ENCODE data around the gene COBL. TPM values are rescaled to one million over a fixed set of nuclear protein-coding genes. Genes with fewer than 3 reads are reported as not detected.

The COBL gene
- total RNA-seq, 1 experiment from 2014 or later: 52.3 TPM

GRCh38 chr7:51144178-51144577 is 172.4 kb downstream of the COBL start:
- Histone ChIP-seq H2AFZ (ENCODE audit: low read length) (no peak overlapping the region), H3K4me1 (ENCODE audit: insufficient read depth, low read length) (no peaks in the 10 kb centered on the region; the same call in 1 of the 2 replicates), H3K27me3 (ENCODE audit: insufficient read depth, low read length) (no peaks in the 10 kb centered on the region), H3K79me1 (ENCODE audit: insufficient read depth, low read depth, low read length, poor library complexity, severe bottlenecking) (no peaks in the 10 kb centered on the region), H2BK120ac (ENCODE audit: low read depth, low read length, poor library complexity, severe bottlenecking) (no peak overlapping the region), H2BK15ac (ENCODE audit: low read depth, low read length) (no peak overlapping the region), H2BK5ac (ENCODE audit: insufficient read length, low read length) (no peak overlapping the region), H3K27ac (ENCODE audit: insufficient read length, low read depth, low read length) (no peak overlapping the region), H3K9ac (ENCODE audit: extremely low read depth, insufficient read length, low read length) (no peak overlapping the region), H3K18ac (ENCODE audit: insufficient read length, low read depth, low read length) (no peak overlapping the region), H2BK12ac (ENCODE audit: insufficient read length, low read depth, low read length) (no peak overlapping the region), H3K23me2 (ENCODE audit: insufficient read length, low read depth, low read length, poor library complexity, severe bottlenecking) (no peaks in the 10 kb centered on the region), H4K91ac (ENCODE audit: insufficient read length, low read depth, low read length) (no peak overlapping the region), H3K79me2 (ENCODE audit: insufficient read depth, low read length) (no peaks in the 10 kb centered on the region), H3K56ac (ENCODE audit: insufficient read length, low read depth, low read length) (no peak overlapping the region), H3T11ph (ENCODE audit: low read length) (no peak overlapping the region), H3K23ac (ENCODE audit: insufficient read length, low read depth, low read length) (no peak overlapping the region), H4K20me1 (ENCODE audit: control insufficient read depth, insufficient read depth, insufficient read length) (no peaks in the 10 kb centered on the region), H3K4me2 (ENCODE audit: insufficient read depth, insufficient read length, low read length) (no peak overlapping the region), H3K4ac (ENCODE audit: low read depth, low read length) (no peak overlapping the region), H3K14ac (ENCODE audit: insufficient read depth, low read length) (no peak overlapping the region), H4K8ac (replicated peaks; ENCODE audit: insufficient read length, low read depth, low read length) (no peak overlapping the region), H4K5ac (ENCODE audit: insufficient read length, low read depth, low read length) (no peak overlapping the region), H2AK5ac (ENCODE audit: insufficient read length, low read length) (no peak overlapping the region), H2BK20ac (ENCODE audit: low read depth, low read length, poor library complexity, severe bottlenecking) (no peak overlapping the region), H3K9me3 (ENCODE audit: control insufficient read depth, low read depth, low read length) (no peaks in the 10 kb centered on the region)
- Mint-ChIP-seq H3K4me1 (peaks cover 17% of the 10 kb centered on the region in 2 experiments), H3K9me3 (peaks cover 22 to 28% of the 10 kb centered on the region in 2 experiments), H3K27ac (no peak overlapping the region), H3K4me3 (no peak overlapping the region), H3K36me3 (ENCODE audit: insufficient read depth in 1 of 3, low read depth in 3 of 3) (peaks cover 13 to 33% (median 30%) of the 10 kb centered on the region in 3 experiments), H3K27me3 (ENCODE audit: low read depth) (no peaks in the 10 kb centered on the region)
- no peak for TF ChIP-seq CTCF (conservative IDR thresholded peaks at IDR 0.05)
- WGBS (ENCODE audit: extremely low coverage, insufficient read length, low lambda C conversion rate): no CpG with 5 or more reads among the region's 7 CpGs
- no peak for DNase-seq

Measured in H9 (cell line).